ENCODE measurements around the gene SRD5A1.

- TF ChIP-seq CTCF (conservative IDR thresholded peaks at IDR 0.05; ENCODE audit: low read depth in 2 of 2) (no peak), POLR2AphosphoS5 (IDR thresholded peaks at IDR 0.05; ENCODE audit: low read depth) (no peak), ETS1 (IDR thresholded peaks at IDR 0.05) (no peak), EZH2 (IDR thresholded peaks at IDR 0.05; ENCODE audit: low read depth, unreplicated experiment) (no peak)
These were observed 85.5 kb downstream of the SRD5A1 start for GRCh38 chr5:6718718-6719117.
